NK-92 treated with Interleukin-12 subunit alpha and Interleukin-12 subunit beta, amount 100 ng/mL, for 24 hours (cell line): ENCODE data around the gene POU6F2.

Experiments used
- DNase-seq: peaks from one replicate; lab custom pipeline; 2025; lab: John Stamatoyannopoulos, UW

The POU6F2 gene

GRCh38 chr7:39259391-39260003, 281.8 kb downstream of the POU6F2 start:
- no peak for DNase-seq

GRCh38 chr7:39260279-39260844, 282.7 kb downstream of the POU6F2 start:
- DNase-seq: no peak

GRCh38 chr7:39261771-39262170, 284.1 kb downstream of the POU6F2 start:
- no peak for DNase-seq

GRCh38 chr7:39265641-39266591, 288.2 kb downstream of the POU6F2 start:
- DNase-seq: no peak

- DNase-seq: no peak
Measured at GRCh38 chr7:39269034-39269433, 291.3 kb downstream of the POU6F2 start.

- no peak for DNase-seq
Measured at GRCh38 chr7:39270018-39270417, 292.3 kb downstream of the POU6F2 start.

- DNase-seq: no peak
Measured at GRCh38 chr7:39271402-39271801, 293.7 kb downstream of the POU6F2 start.

- no peak for DNase-seq
Measured at GRCh38 chr7:39272111-39272510, 294.4 kb downstream of the POU6F2 start.

GRCh38 chr7:39272691-39273090, 295.0 kb downstream of the POU6F2 start:
- DNase-seq: no peak

GRCh38 chr7:39280337-39280736, 302.6 kb downstream of the POU6F2 start:
- no peak for DNase-seq

GRCh38 chr7:39285256-39285655, 307.5 kb downstream of the POU6F2 start:
- no peak for DNase-seq

- no peak for DNase-seq
Measured at GRCh38 chr7:39288303-39288702, 310.6 kb downstream of the POU6F2 start.

GRCh38 chr7:39291628-39292410, 314.1 kb downstream of the POU6F2 start:
- DNase-seq: no peak

GRCh38 chr7:39293056-39293823, 315.5 kb downstream of the POU6F2 start:
- DNase-seq: no peak

GRCh38 chr7:39294022-39294421, 316.3 kb downstream of the POU6F2 start:
- DNase-seq: no peak

- DNase-seq: no peak
Measured at GRCh38 chr7:39295796-39296195, 318.1 kb downstream of the POU6F2 start.

GRCh38 chr7:39299695-39300094, 322.0 kb downstream of the POU6F2 start:
- DNase-seq: no peak

- no peak for DNase-seq
Measured at GRCh38 chr7:39300276-39300675, 322.6 kb downstream of the POU6F2 start.

GRCh38 chr7:39301543-39301942, 323.8 kb downstream of the POU6F2 start:
- no peak for DNase-seq

GRCh38 chr7:39304178-39304577, 326.5 kb downstream of the POU6F2 start:
- DNase-seq: no peak

- no peak for DNase-seq
Measured at GRCh38 chr7:39304668-39305405, 327.1 kb downstream of the POU6F2 start.
